Heart left ventricle (tissue), 13 donors: ENCODE results near the gene PUS1.
"Not testable (repeated sequence)": the region's sequence is repeated elsewhere in the genome, so short reads cannot be mapped to it uniquely, and the experiment has no call there.

Experiments
- POLR2A ChIP-seq, 2 donors: fragments of 450-650 bp; IDR thresholded peaks; one replicate each; pipeline ENCODE4 v1.6.1; 2017; ENCODE audit warnings: antibody characterized with exemption in 2 of 2, mild to moderate bottlenecking in 2 of 2, moderate library complexity in 2 of 2
- TF ChIP-seq, protein P1 (sequence below), 12 donors: fragments of 200-600 bp; sonication (generic) in 4 of 12; IDR thresholded peaks; one replicate each; pipeline versions ENCODE4 v1.5.0 to v1.8.0; 2018 to 2022; ENCODE audit warnings: antibody characterized with exemption in 12 of 12, mild to moderate bottlenecking in 5 of 12
- donor health status: ischemic (EF 13 %, LVEDD 7.1; RV severe dilation, severe dysfunction).
- donor health status: DM: no; HTN: yes; CAD: no.
- donor health status: DM: no; HTN: no; CAD: no.
- donor health status: ischemic (EF 25% LVEDD 6.9; RV normal size, moderate dysfunction).
- donor health status: ischemic (EF 25% LVEDD 5.7; RV mildly dilated, moderate dysfunction).
- donor health status: ischemic (EF 35%, LVEDD 5.7; RV mildly dilated, moderate dysfunction).
- donor health status: nonischemic (EF 11% LVEDD 7.7; RV severe dilation, severe dysfunction).
- donor health status: DM: yes; HTN: yes; CAD: no.
- donor health status: PGD.
- donor health status: ischemic (EF 29% LVEDD 5.4; RV normal size, mild dysfunction).
- donor health status: nonischemic (EF 23%, LVEDD 6.1; RV moderate dilation, normal function).

DNA sequence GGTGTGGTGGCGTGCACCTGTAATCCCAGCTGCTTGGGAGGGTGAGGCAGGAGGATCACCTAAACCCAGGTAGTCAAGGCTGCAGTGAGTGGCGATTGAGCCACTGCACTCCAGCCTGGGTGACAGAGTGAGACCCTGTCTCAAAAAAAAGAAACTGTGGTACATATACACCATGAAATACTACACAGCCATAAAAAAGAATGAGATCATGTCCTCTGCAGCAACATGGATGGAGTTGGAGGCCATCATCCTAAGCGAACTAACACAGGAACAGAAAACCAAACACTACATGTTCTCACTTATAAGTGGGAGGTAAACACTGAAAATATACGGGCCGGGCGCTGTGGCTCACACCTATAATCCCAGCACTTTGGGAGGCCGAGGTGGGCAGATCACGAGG is 37.4 kb upstream of the PUS1 start:
- TF ChIP-seq, protein P1, sequence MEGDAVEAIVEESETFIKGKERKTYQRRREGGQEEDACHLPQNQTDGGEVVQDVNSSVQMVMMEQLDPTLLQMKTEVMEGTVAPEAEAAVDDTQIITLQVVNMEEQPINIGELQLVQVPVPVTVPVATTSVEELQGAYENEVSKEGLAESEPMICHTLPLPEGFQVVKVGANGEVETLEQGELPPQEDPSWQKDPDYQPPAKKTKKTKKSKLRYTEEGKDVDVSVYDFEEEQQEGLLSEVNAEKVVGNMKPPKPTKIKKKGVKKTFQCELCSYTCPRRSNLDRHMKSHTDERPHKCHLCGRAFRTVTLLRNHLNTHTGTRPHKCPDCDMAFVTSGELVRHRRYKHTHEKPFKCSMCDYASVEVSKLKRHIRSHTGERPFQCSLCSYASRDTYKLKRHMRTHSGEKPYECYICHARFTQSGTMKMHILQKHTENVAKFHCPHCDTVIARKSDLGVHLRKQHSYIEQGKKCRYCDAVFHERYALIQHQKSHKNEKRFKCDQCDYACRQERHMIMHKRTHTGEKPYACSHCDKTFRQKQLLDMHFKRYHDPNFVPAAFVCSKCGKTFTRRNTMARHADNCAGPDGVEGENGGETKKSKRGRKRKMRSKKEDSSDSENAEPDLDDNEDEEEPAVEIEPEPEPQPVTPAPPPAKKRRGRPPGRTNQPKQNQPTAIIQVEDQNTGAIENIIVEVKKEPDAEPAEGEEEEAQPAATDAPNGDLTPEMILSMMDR (IDR thresholded peaks at IDR 0.05), result not testable (repeated sequence)
- not testable (repeated sequence) for TF ChIP-seq POLR2A (IDR thresholded peaks at IDR 0.05)
